ENCODE data around the gene CPNE4.
A peak's percentile ranks its signal among the peaks of the same experiment; 100 is the strongest.

The CPNE4 gene

DNA sequence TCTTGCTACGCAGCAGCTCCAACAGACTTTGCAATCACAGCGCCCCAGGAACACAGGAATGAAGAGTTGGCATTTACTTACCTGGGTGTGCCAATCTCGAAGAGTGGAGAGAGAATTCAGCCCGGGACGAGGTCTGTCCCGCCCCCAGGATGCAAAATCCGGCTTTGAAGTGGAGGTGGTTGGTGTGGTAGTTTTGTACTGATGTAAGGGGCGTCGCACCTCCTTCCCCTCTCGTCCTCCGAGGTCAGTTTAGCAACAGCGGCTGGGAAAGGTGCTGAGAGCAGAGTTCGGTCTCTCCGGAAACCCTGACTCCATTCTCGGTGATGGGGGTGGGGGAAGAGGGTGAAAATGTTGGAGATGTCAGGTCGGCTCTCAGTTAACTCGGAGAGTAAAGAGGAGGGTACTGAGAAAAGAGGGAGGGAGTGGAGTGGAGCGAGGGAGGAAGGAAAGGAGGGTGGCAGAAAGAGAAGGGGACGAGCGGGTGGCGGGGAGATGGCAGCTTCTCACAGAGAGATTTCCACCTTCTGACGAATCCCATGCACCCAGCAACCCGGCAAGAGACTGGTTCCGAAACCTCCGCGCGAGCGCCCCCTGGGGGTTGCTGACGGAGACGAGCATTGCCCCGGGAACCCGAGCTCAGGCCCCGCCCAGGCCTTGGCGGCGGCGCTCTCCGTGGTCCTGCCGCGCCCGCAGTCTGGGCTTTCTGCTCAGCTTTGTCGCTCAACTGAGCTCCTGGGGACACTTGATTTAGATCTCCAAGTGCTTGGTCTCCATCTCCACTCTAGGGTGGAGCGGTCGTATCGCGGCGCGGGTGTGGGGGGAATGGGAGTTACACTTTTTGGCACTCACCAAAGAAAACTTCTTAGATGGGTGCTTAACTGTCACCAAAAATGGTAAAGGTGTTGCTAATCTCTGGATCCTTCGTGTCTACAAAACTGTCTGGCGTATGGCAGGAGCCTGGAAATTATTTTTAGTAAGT, at the start of gene CPNE4:
TSS of gene CPNE4 (minus strand) at position 529 of the 979 bp plus-strand sequence.
- Histone ChIP-seq H3K4me3 (ENCODE audit: low read length) (no peak within 1 kb of the TSS), H3K4me2 (ENCODE audit: low read length) (no peak within 1 kb of the TSS), H3K9me3 (ENCODE audit: control insufficient read depth, insufficient read depth, low read length) (no peaks in the 10 kb centered on the region)

GRCh38 chr3:132083583-132084279, 48.9 kb upstream of the CPNE4 start:
- TF ChIP-seq EZH2phosphoT487 (IDR thresholded peaks at IDR 0.05; ENCODE audit: borderline replicate concordance, low read length) (no peak), CTCF (IDR thresholded peaks at IDR 0.05; ENCODE audit: low read depth, low read length, poor library complexity, severe bottlenecking) (no peak)

More for the DNA sequence above, at the start of gene CPNE4:
- TF ChIP-seq CTCF (IDR thresholded peaks at IDR 0.05; ENCODE audit: low read depth, low read length, poor library complexity, severe bottlenecking), result peak; percentile 85
- no peak for TF ChIP-seq EZH2phosphoT487 (IDR thresholded peaks at IDR 0.05; ENCODE audit: borderline replicate concordance, low read length)
- no peak within 1 kb of the TSS for H3K27ac ChIP-seq (ENCODE audit: low read depth, low read length)
- H3K36me3 ChIP-seq (ENCODE audit: control insufficient read depth, low read length), result no peaks in the 10 kb centered on the region
- no peaks in the 10 kb centered on the region for H4K20me1 ChIP-seq (ENCODE audit: control insufficient read depth, insufficient read depth, low read depth, low read length)
- peaks cover 7% of the 10 kb centered on the region; the same call in 1 of the 2 replicates for H3K27me3 ChIP-seq (ENCODE audit: control insufficient read depth, low read length)
- H3K4me1 ChIP-seq (ENCODE audit: control insufficient read depth, low read length), result no peaks in the 10 kb centered on the region
- no peaks in the 10 kb centered on the region for H3K79me2 ChIP-seq (ENCODE audit: control insufficient read depth, low read length)
- H3F3A ChIP-seq (ENCODE audit: control insufficient read depth, insufficient read depth), result no peaks in the 10 kb centered on the region
- no peaks in the 10 kb centered on the region for H3K9me2 ChIP-seq (replicated peaks; ENCODE audit: control insufficient read depth, low read length)

GRCh38 chr3:132083159-132083558, 48.3 kb upstream of the CPNE4 start:
- no peaks in the 10 kb centered on the region for H3K4me1 ChIP-seq (ENCODE audit: control insufficient read depth, low read length)
- H3K9me3 ChIP-seq (ENCODE audit: control insufficient read depth, insufficient read depth, low read length), result no peaks in the 10 kb centered on the region
- no peak overlapping the region for H3K4me3 ChIP-seq (ENCODE audit: low read length)
- no peaks in the 10 kb centered on the region for H3F3A ChIP-seq (ENCODE audit: control insufficient read depth, insufficient read depth)
- no peak overlapping the region for H3K27ac ChIP-seq (ENCODE audit: low read depth, low read length)
- H3K27me3 ChIP-seq (ENCODE audit: control insufficient read depth, low read length), result no peaks in the 10 kb centered on the region
- H3K36me3 ChIP-seq (ENCODE audit: control insufficient read depth, low read length), result no peaks in the 10 kb centered on the region
- no peak overlapping the region for H3K4me2 ChIP-seq (ENCODE audit: low read length)
- no peaks in the 10 kb centered on the region for H3K9me2 ChIP-seq (replicated peaks; ENCODE audit: control insufficient read depth, low read length)
- no peaks in the 10 kb centered on the region for H3K79me2 ChIP-seq (ENCODE audit: control insufficient read depth, low read length)
- H4K20me1 ChIP-seq (ENCODE audit: control insufficient read depth, insufficient read depth, low read depth, low read length), result no peaks in the 10 kb centered on the region
- TF ChIP-seq CTCF (IDR thresholded peaks at IDR 0.05; ENCODE audit: low read depth, low read length, poor library complexity, severe bottlenecking) (no peak), EZH2phosphoT487 (IDR thresholded peaks at IDR 0.05; ENCODE audit: borderline replicate concordance, low read length) (no peak)

More at GRCh38 chr3:132083583-132084279, 48.9 kb upstream of the CPNE4 start:
- H3K79me2 ChIP-seq (ENCODE audit: control insufficient read depth, low read length), result no peaks in the 10 kb centered on the region
- no peaks in the 10 kb centered on the region for H4K20me1 ChIP-seq (ENCODE audit: control insufficient read depth, insufficient read depth, low read depth, low read length)
- H3K36me3 ChIP-seq (ENCODE audit: control insufficient read depth, low read length), result no peaks in the 10 kb centered on the region
- no peaks in the 10 kb centered on the region for H3K27me3 ChIP-seq (ENCODE audit: control insufficient read depth, low read length)
- no peaks in the 10 kb centered on the region for H3K4me1 ChIP-seq (ENCODE audit: control insufficient read depth, low read length)
- no peak overlapping the region for H3K27ac ChIP-seq (ENCODE audit: low read depth, low read length)
- H3F3A ChIP-seq (ENCODE audit: control insufficient read depth, insufficient read depth), result no peaks in the 10 kb centered on the region
- no peaks in the 10 kb centered on the region for H3K9me2 ChIP-seq (replicated peaks; ENCODE audit: control insufficient read depth, low read length)
- H3K4me2 ChIP-seq (ENCODE audit: low read length), result no peak overlapping the region
- H3K9me3 ChIP-seq (ENCODE audit: control insufficient read depth, insufficient read depth, low read length), result no peaks in the 10 kb centered on the region
- no peak overlapping the region for H3K4me3 ChIP-seq (ENCODE audit: low read length)

Measured in DOHH2 (cell line).